ENCODE data around the gene CD72. TPM values are rescaled to one million over a fixed set of nuclear protein-coding genes. Genes with fewer than 3 reads are reported as not detected.

Gene CD72, protein sequence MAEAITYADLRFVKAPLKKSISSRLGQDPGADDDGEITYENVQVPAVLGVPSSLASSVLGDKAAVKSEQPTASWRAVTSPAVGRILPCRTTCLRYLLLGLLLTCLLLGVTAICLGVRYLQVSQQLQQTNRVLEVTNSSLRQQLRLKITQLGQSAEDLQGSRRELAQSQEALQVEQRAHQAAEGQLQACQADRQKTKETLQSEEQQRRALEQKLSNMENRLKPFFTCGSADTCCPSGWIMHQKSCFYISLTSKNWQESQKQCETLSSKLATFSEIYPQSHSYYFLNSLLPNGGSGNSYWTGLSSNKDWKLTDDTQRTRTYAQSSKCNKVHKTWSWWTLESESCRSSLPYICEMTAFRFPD
- 1.2 and 1.4 TPM in 2 replicates for total RNA-seq (2014; rRNA removed)
- polyA plus RNA-seq (2012): 0.95 TPM

DNA sequence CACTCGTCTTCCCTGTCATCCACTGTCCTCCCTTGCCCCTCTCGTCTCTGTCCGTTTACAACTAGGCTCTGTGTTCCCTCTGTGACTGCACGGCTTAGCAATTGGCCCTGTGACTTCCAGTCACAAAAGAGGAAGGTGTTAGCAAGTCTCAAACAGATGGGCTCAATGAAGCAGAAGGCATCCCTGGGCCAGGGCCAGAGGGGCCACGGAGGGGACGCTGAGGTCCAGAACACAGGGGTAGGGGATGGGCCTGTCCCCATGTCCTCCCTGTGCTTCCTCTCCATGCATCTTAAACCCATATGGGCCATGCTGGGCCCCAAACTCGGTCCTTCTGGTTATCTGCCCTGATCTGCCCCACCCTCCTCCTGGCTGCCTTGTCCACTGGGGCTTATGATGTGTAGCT is at the start of gene CD72:
CD72 (minus strand) TSS at position 89 of the 403 bp plus-strand sequence. CDS start 110 bp downstream, outside the sequence.
- no peak for DNase-seq (ENCODE audit: low read depth)

DNA sequence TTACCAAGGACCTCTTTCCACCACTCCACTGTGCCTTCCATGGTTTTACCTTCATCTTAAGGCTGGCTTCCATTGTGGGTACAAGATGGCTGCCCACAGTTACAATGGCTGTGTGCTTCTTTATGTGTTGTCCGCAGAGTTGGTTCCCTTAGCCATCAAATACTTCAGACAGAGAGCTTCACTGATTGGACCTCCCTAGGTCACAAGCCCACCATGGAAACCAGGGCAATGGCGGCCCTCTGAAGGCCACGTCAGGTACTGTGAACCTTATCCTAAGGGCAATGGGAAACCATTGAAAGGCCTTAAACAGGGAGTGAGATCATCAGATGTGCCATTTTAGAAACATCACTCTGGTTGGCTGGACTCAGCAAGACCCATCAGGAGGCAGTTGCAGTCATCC is 49.7 kb upstream of the CD72 start:
- DNase-seq (ENCODE audit: low read depth): no peak

DNA sequence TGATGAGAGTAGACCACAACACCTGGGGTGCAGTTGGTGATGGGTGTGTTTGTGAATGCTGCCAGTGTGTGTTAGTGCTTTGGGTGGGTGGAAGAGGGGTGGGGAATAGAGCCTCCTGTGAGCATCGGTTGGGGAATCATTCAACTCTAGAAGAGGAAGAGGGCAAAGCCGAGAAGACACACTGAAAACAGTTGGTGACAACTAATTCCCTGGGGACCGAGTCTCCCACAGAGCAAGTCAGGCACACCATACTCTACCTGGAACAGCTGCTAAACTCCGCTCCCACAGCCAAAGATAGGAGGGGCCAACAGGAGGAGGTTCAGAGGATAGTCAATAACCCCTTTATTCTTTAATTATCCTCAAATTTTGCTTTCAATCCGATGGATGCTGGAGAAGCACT is 48.3 kb upstream of the CD72 start:
- no peak for DNase-seq (ENCODE audit: low read depth)

DNA sequence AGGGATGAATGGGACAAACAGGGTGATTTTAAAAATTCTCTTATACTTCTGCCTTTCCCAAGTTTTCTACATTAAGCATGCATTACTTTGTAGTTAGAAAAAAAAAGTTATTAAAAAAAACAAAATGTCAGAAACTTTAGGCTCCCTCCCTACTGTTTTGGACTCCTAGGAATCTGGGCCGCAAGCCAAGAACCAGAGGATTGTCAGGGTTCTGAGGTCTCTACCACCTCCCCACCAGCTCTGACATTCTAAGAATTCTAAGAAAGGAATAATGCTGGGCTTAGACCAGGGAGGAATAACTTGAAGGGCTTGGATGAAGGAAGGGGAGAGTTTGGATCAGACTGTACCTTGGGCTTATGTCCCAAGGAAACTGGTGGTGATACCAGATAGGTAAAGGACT is 47.8 kb upstream of the CD72 start:
- DNase-seq (ENCODE audit: low read depth): no peak

DNA sequence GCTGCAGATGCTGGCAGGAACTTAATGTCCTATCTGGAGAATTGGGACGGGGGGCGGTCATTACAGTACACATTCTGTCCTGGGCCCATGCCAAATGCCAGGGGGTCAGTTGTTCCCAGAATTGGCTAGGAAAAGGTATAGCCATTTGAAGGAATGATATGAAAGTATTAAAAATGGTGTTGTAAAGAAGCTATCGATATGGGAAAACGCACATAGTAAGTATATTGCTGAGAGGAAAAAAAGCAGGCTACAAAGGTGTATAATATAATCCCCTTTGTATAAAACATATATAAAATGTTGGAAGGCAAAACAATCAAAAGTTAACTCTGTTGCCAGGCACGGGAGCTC is 47.2 kb upstream of the CD72 start:
- DNase-seq (ENCODE audit: low read depth): no peak

DNA sequence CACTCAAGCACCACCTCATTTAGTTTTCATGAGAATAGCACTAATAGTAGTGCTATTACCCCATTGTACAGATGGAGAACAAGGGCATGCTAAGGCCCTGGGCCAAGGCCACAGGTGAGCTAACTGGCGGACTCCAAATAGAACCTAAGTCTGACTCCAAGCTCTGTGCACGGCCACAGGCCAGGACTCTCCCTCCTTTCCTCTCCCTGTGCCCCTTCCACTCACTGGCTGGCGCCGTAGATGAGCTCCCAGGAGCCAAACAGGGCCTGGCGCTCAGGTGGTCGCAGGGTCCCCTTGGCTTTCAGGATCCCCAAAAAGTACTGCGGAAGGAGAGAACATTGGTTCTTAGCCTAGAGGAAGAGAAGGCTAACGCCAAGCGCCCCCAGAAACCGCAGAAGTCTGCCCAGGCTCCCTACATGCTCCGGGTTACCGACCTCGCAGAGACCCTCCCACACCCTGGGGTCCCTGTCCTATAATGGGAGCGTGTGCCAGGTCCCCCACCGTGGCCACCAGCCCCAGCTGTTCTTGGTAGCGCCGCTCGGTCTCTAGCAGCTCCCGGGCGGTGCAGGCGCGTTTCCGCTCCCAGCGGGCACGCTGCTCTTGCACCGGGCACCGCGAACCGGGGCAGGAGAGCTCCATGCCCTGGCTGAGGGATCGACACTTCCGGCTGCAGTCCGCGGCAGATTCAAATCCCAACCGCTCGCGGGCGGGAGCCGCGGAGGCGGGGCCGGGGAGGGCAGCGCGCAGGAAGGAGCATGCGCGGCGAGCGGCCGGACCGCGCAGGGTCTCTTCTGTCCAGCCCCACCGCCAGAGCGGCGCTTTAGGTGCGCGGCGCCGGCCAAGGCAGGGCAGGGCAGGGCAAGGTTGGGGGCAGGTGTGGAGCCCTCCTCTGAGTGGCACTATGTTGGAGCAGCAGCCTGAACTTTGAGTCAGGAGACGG is 46.6 kb upstream of the CD72 start, which contains the start of gene ARHGEF39:
ARHGEF39 (minus strand) TSS at position 665 of the 940 bp plus-strand sequence; CDS start at position 639, 26 bp downstream.
- peak; percentile 80 for DNase-seq (ENCODE audit: low read depth)

DNA sequence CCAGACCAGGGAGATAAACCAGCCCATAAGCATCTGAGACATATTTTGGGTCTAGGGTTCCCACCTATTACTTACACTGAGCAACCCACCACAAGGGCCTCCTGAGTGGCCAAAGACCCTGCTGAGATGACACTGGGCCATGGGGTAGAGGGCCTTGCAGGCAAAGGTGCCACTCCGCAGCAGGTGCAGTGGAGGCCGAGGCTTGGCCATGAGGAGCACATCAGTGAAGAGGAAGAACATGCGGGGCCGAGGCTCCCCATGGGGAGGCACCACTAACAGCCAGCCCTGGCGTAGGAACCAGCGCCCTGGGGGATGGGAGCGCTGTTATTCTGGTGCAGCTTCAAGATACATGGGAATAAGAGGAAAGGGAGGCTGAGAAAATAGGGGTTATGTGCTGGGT is 44.2 kb upstream of the CD72 start:
- DNase-seq (ENCODE audit: low read depth): no peak

DNA sequence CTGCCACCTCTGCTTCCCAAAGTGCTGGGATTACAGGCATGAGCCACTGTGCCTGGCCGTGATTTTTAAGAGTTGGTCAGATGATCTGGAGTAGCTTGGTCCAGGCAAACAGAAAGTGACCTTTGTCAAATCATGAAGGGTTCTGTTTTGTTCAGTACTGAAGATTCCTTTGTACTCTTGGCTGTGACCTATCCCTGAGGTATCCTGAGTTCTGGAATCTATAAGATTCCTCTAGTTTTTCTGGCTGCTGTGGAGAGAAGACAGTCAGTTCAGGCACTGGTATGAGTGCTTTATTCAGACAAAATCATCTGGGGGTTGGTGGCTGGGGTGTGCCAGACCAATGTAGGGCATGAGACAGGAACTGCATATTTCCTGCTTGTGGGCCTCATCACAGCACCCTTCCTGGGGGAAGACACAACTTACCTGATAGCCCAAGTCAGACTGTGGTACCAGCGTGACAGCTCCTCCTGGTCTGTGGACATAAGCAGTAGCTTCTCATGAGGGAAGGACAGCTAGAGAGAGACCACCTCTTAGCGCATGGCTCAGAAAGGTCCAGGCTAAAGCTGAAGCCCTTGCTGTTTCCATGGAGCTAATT is 43.6 kb upstream of the CD72 start:
- DNase-seq (ENCODE audit: low read depth): no peak

DNA sequence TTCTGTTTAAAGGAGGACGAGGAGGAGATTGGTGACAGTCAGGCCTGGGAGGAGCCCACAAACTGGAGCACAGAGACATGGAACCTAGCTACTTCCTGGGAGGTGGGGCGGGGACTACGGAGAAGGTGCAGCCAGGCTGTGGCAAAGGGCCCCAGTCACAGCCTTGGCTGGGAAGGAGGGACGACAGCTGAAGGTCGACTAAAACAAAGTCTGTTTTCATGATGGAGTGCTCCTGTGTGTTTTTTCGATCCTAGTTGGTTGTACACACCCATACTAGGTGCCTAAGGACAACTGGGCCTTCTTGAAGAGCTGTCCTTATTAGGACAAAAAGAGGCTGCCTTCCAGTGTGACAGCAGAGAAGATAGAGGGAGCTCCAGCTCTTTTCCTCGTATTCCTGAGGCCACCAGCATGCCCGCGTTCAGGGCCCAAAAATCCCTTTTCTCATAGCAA is 42.8 kb upstream of the CD72 start:
- DNase-seq (ENCODE audit: low read depth): peak; percentile 56

DNA sequence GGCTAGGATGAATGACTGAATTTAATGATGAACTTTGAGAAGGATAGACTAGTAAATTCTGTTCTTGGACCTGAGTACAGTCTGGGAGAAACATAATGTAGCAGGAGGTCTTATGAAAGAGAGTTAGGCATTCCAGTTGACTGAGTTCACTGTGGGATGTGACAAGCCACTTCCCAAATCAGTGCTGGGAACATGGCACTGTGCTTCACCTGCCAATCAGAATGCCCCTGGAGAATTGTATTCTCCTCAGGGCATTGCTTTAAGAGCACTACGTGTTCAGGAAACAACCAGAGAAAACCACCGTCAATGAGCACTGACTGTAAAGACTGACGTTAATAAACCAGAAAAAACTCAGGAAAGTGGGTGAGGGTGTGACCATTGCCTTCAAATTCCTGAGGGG is 41.1 kb upstream of the CD72 start:
- peak; percentile 82 for DNase-seq (ENCODE audit: low read depth)

DNA sequence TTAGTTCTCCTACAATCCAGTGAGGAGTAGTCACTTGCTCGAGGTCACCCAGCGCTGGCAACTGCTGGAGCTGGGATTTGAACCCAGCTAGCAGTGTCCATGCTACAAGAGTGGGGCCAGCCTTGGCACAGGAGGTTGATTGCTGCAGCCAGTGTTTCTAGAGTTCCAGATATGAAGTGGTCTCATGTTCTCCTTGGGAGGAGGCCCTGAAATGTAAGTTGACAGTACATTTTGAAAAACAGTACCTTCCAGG is 40.7 kb upstream of the CD72 start:
- DNase-seq (ENCODE audit: low read depth): peak; percentile 67

DNA sequence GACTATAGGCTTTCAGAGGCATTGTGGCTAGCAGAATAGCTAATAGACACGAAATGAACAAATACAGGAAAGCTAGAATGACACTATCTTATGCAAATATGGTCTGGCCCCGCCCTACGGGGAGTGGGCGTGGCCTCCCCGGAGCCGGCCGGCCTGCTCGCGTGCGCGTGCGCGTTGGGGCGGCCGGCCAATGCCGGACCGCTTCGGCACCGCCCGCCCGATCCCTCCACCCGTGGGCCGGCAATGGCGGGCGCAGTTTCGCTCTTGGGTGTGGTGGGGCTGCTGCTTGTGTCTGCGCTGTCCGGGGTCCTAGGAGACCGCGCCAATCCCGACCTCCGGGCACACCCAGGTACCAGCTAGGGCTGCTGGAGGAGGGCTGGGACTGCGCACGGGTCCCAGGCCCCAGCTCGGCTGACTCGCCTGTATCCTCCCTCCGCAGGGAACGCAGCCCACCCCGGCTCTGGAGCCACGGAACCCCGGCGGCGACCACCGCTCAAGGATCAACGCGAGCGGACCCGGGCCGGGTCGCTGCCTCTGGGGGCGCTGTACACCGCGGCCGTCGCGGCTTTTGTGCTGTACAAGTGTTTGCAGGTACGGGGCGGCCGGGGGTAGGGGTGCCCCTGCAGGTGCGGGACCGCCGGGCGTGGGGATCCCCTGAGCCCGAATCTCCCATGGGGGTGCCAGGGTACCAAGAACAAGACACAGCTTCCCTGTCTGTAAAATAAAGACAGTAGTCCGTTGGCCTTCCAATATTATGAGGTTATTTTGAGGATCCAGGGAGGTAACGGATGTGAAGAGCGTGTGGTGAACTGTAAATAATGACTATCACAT is 40.1 kb upstream of the CD72 start, which contains the start of gene CCDC107:
CCDC107 (plus strand) TSS at position 156 of the 831 bp plus-strand sequence; CDS start at position 244, 88 bp downstream.
- peak; percentile 78 for DNase-seq (ENCODE audit: low read depth)

DNA sequence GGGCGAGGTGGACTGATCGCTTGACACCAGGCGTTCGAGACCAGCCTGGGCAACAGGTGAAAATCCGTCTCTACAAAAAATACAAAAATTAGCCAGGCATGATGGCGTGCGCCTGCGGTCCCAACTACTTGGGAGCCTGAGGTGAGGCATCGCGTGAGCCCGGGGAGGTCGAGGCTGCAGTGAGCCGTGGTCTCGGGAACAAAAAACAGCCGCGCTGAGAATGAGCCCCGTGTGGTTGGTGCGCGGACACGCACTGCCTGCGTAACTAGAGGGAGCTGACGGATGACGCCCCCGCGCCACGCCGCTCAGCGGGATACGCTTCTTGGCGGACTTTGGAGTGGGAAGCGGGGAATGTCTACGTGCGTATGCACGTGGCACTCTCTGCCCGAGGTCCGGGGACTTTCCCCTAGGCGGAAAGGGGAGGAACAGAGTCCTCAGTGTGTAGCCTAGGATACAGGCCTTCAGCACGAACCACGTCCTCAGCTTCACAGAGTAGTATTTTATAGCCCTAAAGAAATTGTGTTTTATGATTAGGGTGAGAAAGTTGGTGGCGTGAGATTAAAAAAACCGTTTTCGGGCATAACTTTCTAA is 39.4 kb upstream of the CD72 start, which contains the start of gene RMRP:
RMRP (minus strand) TSS at position 474 of the 591 bp plus-strand sequence.
- DNase-seq (ENCODE audit: low read depth): peak; percentile 99

DNA sequence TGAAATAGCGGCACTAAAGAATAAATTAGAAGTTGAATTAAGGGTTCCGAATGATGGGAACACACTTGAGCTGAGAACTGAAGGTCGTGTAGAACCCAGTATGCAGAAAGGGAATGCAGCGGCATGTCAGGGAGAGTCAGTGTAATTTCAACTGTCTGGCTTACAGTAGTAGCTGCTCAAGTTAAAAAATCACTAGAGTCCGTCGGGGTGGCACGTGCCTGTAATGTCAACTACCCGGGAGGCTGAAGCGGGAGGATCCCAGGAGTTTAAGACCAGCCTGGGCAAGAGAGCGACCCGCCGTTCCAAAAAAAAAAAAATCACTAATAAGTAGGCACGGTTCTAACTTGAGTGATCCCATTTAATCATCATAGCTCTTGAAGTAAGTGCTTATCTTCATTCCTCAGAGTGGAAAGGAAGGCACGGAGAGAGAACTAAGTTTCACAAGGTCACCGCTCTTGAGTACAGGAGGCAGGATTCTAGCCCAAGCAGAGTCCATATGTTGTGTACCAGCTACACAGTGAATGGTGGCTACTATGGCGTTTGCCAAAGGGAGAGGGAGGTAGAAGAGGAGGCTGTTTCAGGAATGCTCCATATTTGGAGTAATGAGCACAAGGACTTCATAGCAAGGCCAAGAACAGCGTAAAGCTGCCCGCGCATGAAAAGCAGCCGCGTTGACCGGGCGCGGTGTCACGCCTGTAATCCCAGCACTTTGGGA is 38.8 kb upstream of the CD72 start:
- no peak for DNase-seq (ENCODE audit: low read depth)

DNA sequence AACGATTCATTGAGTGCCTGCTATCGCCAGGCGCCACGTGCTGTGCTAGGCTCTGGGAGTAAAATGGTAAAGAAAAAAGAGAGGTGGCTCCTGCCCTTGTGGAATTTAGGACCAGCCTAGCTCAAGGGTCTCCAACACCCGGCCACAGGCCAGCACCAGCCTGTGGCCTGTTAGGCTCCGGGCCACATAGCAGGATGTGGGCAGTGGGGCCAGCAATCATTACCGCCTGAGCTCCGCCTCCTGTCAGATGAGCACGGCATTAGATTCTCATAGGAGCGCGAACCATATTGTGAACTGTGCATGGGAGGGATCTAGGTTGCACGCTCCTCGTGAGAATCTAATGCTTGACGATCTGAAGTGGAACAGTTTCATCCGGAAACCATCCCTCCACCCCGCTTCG is 38.1 kb upstream of the CD72 start:
- no peak for DNase-seq (ENCODE audit: low read depth)

DNA sequence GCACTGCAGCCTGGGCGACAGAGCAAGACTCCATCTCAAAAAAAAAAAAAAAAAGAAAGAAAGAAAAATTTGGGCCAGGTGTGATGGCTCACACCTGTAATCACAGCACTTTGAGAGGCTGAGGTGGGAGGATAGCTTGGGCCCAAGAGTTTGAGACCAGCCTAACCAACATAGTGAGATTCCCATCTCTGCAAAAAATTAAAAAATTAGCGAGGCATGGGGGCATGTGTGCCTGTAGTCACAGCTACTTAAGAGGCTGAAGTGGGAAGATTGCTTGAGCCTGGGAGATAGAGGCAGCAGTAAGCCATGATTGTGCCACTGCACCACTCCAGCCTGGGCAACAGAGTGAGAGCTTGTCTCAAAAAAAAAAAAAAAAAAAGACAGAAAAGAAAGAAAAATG is 35.4 kb upstream of the CD72 start:
- DNase-seq (ENCODE audit: low read depth): no peak

DNA sequence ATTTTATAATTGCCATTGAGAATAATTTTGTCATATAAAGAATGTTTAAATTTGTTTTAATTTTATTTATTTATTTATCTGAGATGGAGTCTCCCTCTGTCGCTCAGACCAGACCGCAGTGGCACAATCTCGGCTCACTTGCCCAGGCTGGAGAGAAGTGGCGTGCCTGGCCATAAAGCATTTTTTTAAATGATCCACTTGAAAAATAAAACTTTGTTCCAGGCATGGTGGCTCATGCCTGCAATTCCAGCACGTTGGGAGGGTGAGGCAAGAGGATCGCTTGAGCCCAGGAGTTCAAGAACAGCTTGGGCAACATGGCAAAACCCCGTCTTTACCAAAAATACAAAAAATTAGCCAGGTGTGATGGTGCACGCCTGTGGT is 34.6 kb upstream of the CD72 start:
- no peak for DNase-seq (ENCODE audit: low read depth)

DNA sequence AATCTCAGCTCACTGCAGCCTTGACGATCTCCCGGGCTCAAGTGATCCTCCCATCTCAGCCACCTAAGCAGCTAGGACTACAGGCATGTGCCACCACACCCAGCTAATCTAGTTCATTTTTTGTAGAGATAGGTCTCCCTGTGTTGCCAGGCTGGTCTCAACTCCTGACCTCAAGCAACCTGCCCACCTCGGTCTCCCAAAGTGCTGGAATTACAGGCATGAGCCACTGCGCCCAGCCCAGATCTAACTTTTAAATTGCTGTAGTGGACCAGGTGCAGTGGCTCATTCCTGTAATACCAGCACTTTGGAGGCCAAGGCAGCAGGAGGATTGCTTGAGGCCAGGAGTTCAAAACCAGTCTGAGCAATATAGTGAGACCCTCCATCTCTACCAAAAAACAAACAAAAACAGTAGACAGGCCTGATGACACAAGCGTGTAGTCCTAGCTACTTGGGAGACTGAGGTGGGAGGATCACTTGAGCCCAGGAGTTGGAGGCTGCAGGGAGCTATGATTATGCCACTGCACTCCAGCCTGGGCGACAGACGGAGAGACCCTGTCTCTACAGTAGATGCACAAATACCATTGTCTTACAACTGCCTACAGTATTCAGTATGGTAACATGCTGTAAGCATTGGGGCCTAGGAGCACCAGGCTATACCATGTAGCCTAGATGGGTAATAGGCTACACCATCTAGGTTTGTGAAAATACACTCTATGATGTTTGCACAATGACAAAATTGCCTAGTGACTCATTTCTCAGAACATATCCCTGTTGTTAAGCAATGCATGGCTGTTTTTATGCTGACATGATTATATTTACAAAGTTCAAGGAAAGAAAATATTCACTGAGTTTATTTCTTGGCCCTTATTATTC is 34.0 kb upstream of the CD72 start:
- DNase-seq (ENCODE audit: low read depth): peak; percentile 70
